HepG2 (cell line): Measurements from ENCODE around the gene PYGO2. TPM values are rescaled to one million over a fixed set of nuclear protein-coding genes. Genes with fewer than 3 reads are reported as not detected.

Experiments used
- CTCF ChIP-seq: sonication (generic); formaldehyde crosslinking; IDR thresholded peaks from 2 replicates; pipeline ENCODE4 v1.5.0; 2020; ENCODE audit warnings: mild to moderate bottlenecking, missing genetic modification reagents, moderate library complexity
- FOSL2 ChIP-seq: sonication (generic); formaldehyde crosslinking; IDR thresholded peaks from 2 replicates; pipeline ENCODE4 v1.4.0; 2020; ENCODE audit warnings: missing genetic modification reagents
- HDAC2 ChIP-seq: sonication (generic); formaldehyde crosslinking; IDR thresholded peaks from 2 replicates; pipeline ENCODE4 v1.4.0; 2020; ENCODE audit warnings: missing genetic modification reagents
- ZBTB39 ChIP-seq: sonication (generic); formaldehyde crosslinking; IDR thresholded peaks from 2 replicates; pipeline ENCODE4 v1.5.0; 2020; ENCODE audit warnings: missing genetic modification reagents
- ZFP90 ChIP-seq: sonication (generic); formaldehyde crosslinking; IDR thresholded peaks from 2 replicates; pipeline ENCODE4 v1.8.0; 2022; ENCODE audit warnings: missing genetic modification reagents, mild to moderate bottlenecking, inconsistent platforms, borderline replicate concordance
- ZNF530 ChIP-seq: sonication (generic); formaldehyde crosslinking; IDR thresholded peaks from 2 replicates; pipeline ENCODE4 v1.5.0; 2020; ENCODE audit warnings: low read depth, mild to moderate bottlenecking, missing genetic modification reagents
- ZNF704 ChIP-seq: sonication (generic); formaldehyde crosslinking; IDR thresholded peaks from 2 replicates; pipeline ENCODE4 v1.8.1; 2023; ENCODE audit warnings: mild to moderate bottlenecking, inconsistent platforms, moderate library complexity, missing genetic modification reagents, borderline replicate concordance
- polyA plus RNA-seq, 8 experiments: library from polyadenylated mRNA; depleted of rRNA in 3 of 8; stranded (reverse) in 7 of 8; unstranded in 1 of 8; fragments of >200 nt; fragmentation: Illumina TruSeq in 4 of 8; extraction: Trizol in 4 of 8; gene quantifications; 2 replicates each; pipeline versions ENCODE4 v1.2.1 to v1.2.3, GENCODE V29; 2011 to 2016; ENCODE audit warnings: low read depth in 4 of 8, missing spikeins in 1 of 8, mixed read lengths in 1 of 8; ENCODE audit not compliant: insufficient read depth in 1 of 8
- total RNA-seq, 5 experiments: library from RNA; depleted of rRNA; stranded (reverse); fragments of >200 nt; fragmentation: Illumina TruSeq; extraction: Trizol; gene quantifications; 2 replicates each; pipeline ENCODE4 v1.2.3, GENCODE V29; 2016; ENCODE audit warnings: low read depth in 1 of 5
- TF ChIP-seq, protein P1 (sequence below): sonication (generic); formaldehyde crosslinking; IDR thresholded peaks from 2 replicates; pipeline ENCODE4 v1.4.0; 2020; ENCODE audit warnings: mild to moderate bottlenecking, low read depth, missing genetic modification reagents
- TF ChIP-seq, protein P2 (sequence below): sonication (generic); formaldehyde crosslinking; conservative IDR thresholded peaks from 2 replicates; pipeline ENCODE4 v1.8.0; 2022; ENCODE audit warnings: missing genetic modification reagents
- TF ChIP-seq, protein P3 (sequence below): IDR thresholded peaks from 2 replicates; pipeline ENCODE4 v1.6.1; 2016; ENCODE audit warnings: missing compliant biosample characterization, missing genetic modification reagents, borderline replicate concordance
- TF ChIP-seq, protein P4 (sequence below): sonication (generic); formaldehyde crosslinking; IDR thresholded peaks from 2 replicates; pipeline ENCODE4 v1.9.0; 2021; ENCODE audit warnings: missing genetic modification reagents, mild to moderate bottlenecking, borderline replicate concordance
- TF ChIP-seq, protein P5 (sequence below): sonication (generic); formaldehyde crosslinking; IDR thresholded peaks from 2 replicates; pipeline ENCODE4 v1.4.0; 2020; ENCODE audit warnings: missing genetic modification reagents, borderline replicate concordance

Gene PYGO2
- total and polyA plus RNA-seq, 2 of the 13 experiments (the other 11 are each of a cell fraction or from before 2014, with no cell fraction given) = 20.3 to 21.8 TPM

- TF ChIP-seq ZNF704 (CRISPR knock-in tag) (no peak), CTCF (CRISPR knock-in tag) (peak; percentile 0; the same call in 1 of the 2 replicates), ZFP90 (CRISPR knock-in tag) (no peak), FOSL2 (CRISPR knock-in tag) (peak; percentile 88), ZBTB39 (CRISPR knock-in tag) (0 out of 2 replicates have a peak, but pooled peaks have one; percentile 49), HDAC2 (CRISPR knock-in tag) (peak; percentile 64; the same call in 1 of the 2 replicates), ZNF530 (CRISPR knock-in tag) (no peak)
- TF ChIP-seq, protein P1, sequence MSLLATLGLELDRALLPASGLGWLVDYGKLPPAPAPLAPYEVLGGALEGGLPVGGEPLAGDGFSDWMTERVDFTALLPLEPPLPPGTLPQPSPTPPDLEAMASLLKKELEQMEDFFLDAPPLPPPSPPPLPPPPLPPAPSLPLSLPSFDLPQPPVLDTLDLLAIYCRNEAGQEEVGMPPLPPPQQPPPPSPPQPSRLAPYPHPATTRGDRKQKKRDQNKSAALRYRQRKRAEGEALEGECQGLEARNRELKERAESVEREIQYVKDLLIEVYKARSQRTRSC (CRISPR knock-in tag) = no peak
- TF ChIP-seq, protein P2, sequence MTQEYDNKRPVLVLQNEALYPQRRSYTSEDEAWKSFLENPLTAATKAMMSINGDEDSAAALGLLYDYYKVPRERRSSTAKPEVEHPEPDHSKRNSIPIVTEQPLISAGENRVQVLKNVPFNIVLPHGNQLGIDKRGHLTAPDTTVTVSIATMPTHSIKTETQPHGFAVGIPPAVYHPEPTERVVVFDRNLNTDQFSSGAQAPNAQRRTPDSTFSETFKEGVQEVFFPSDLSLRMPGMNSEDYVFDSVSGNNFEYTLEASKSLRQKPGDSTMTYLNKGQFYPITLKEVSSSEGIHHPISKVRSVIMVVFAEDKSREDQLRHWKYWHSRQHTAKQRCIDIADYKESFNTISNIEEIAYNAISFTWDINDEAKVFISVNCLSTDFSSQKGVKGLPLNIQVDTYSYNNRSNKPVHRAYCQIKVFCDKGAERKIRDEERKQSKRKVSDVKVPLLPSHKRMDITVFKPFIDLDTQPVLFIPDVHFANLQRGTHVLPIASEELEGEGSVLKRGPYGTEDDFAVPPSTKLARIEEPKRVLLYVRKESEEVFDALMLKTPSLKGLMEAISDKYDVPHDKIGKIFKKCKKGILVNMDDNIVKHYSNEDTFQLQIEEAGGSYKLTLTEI (CRISPR knock-in tag) = no peak
- TF ChIP-seq, protein P3, sequence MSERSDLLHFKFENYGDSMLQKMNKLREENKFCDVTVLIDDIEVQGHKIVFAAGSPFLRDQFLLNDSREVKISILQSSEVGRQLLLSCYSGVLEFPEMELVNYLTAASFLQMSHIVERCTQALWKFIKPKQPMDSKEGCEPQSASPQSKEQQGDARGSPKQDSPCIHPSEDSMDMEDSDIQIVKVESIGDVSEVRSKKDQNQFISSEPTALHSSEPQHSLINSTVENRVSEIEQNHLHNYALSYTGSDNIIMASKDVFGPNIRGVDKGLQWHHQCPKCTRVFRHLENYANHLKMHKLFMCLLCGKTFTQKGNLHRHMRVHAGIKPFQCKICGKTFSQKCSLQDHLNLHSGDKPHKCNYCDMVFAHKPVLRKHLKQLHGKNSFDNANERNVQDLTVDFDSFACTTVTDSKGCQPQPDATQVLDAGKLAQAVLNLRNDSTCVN = no peak
- TF ChIP-seq, protein P4, sequence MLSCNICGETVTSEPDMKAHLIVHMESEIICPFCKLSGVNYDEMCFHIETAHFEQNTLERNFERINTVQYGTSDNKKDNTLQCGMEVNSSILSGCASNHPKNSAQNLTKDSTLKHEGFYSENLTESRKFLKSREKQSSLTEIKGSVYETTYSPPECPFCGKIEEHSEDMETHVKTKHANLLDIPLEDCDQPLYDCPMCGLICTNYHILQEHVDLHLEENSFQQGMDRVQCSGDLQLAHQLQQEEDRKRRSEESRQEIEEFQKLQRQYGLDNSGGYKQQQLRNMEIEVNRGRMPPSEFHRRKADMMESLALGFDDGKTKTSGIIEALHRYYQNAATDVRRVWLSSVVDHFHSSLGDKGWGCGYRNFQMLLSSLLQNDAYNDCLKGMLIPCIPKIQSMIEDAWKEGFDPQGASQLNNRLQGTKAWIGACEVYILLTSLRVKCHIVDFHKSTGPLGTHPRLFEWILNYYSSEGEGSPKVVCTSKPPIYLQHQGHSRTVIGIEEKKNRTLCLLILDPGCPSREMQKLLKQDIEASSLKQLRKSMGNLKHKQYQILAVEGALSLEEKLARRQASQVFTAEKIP (CRISPR knock-in tag) = no peak
- TF ChIP-seq, protein P5, sequence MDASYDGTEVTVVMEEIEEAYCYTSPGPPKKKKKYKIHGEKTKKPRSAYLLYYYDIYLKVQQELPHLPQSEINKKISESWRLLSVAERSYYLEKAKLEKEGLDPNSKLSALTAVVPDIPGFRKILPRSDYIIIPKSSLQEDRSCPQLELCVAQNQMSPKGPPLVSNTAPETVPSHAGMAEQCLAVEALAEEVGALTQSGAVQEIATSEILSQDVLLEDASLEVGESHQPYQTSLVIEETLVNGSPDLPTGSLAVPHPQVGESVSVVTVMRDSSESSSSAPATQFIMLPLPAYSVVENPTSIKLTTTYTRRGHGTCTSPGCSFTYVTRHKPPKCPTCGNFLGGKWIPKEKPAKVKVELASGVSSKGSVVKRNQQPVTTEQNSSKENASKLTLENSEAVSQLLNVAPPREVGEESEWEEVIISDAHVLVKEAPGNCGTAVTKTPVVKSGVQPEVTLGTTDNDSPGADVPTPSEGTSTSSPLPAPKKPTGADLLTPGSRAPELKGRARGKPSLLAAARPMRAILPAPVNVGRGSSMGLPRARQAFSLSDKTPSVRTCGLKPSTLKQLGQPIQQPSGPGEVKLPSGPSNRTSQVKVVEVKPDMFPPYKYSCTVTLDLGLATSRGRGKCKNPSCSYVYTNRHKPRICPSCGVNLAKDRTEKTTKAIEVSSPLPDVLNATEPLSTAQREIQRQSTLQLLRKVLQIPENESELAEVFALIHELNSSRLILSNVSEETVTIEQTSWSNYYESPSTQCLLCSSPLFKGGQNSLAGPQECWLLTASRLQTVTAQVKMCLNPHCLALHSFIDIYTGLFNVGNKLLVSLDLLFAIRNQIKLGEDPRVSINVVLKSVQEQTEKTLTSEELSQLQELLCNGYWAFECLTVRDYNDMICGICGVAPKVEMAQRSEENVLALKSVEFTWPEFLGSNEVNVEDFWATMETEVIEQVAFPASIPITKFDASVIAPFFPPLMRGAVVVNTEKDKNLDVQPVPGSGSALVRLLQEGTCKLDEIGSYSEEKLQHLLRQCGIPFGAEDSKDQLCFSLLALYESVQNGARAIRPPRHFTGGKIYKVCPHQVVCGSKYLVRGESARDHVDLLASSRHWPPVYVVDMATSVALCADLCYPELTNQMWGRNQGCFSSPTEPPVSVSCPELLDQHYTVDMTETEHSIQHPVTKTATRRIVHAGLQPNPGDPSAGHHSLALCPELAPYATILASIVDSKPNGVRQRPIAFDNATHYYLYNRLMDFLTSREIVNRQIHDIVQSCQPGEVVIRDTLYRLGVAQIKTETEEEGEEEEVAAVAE = peak; percentile 87
These were observed 29.6 kb downstream of the PYGO2 start (continued) for GRCh38 chr1:154931940-154932487.
